ENCODE measurements around the gene MORC1.
A peak's percentile ranks its signal among the peaks of the same experiment; 100 is the strongest.

GRCh38 chr3:109023656-109024254, 94.2 kb downstream of the MORC1 start:
- TF ChIP-seq CTCF (IDR thresholded peaks at IDR 0.05; ENCODE audit: low read length), result peak; percentile 76
- no peak for TF ChIP-seq EZH2phosphoT487 (IDR thresholded peaks at IDR 0.05; ENCODE audit: low read length)
- TF ChIP-seq EZH2 (optimal IDR thresholded peaks at IDR 0.05; ENCODE audit: low read depth, low read length), result no peak
